ENCODE measurements around the gene CDC16. TPM values are rescaled to one million over a fixed set of nuclear protein-coding genes. Genes with fewer than 3 reads are reported as not detected.

The CDC16 gene
- total and polyA plus RNA-seq, 2 of the 13 experiments (the other 11 are each of a cell fraction or from before 2014, with no cell fraction given) = 24.2 to 60.9 TPM

DNA sequence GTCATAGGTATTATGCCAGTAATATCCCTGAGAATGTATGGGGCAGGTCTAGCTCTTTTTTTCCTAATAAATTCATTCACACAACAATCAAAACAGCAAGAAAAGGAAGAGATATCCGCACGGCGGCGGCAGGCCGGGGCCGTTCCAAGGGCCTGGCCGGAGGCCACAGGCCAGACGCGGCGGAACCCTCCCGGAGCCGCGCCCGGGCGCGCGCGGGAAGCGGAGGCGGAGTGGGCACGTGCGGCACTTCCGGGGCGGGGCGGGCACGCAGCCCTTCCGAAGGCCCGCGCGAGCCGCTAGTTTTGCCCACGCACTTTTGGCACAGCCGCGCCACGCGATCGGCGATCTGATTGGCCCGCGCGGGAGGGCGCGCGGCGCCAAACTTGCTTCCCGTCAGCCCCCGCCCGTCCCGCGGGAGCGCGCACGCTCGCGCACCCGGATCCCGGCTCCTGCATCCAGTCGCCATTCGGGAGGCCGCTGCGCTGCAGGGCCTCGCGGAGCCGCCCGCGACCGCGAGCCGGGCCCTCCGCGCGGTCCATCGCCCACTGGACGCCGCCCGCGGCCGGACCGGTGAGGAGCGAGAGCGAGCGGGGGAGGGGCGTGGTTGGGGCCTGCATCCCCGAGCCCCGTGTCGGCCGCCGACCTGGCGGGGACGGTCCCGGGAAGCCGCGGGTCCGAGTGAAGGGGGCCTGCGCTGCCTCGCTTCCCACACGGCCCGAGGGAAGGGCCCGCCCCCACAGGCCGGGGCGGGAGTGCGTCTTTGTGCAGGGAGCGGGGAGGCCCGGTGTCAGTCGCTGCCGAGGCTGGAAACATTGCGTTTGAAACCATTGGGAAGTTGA lies 79.6 kb downstream of the CDC16 start, which contains the start of gene CHAMP1 (continued):
- TF ChIP-seq MTERF4 (CRISPR knock-in tag; IDR thresholded peaks at IDR 0.05) = peak; percentile 89
- 0 out of 2 replicates have a peak, but pooled peaks have one; percentile 30 for TF ChIP-seq ZNF841 (CRISPR knock-in tag; IDR thresholded peaks at IDR 0.05; ENCODE audit: borderline replicate concordance)
- TF ChIP-seq, protein P1, sequence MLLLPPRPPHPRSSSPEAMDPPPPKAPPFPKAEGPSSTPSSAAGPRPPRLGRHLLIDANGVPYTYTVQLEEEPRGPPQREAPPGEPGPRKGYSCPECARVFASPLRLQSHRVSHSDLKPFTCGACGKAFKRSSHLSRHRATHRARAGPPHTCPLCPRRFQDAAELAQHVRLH (CRISPR knock-in tag; IDR thresholded peaks at IDR 0.05; ENCODE audit: borderline replicate concordance, low read depth) = 0 out of 2 replicates have a peak, but pooled peaks have one; percentile 48
- no peak for TF ChIP-seq TCF7L2 (IDR thresholded peaks at IDR 0.05; ENCODE audit: low read depth, low read length)
- no peak for TF ChIP-seq DPF2 (CRISPR knock-in tag; IDR thresholded peaks at IDR 0.05; ENCODE audit: borderline replicate concordance, low read depth)
- TF ChIP-seq, protein P2, sequence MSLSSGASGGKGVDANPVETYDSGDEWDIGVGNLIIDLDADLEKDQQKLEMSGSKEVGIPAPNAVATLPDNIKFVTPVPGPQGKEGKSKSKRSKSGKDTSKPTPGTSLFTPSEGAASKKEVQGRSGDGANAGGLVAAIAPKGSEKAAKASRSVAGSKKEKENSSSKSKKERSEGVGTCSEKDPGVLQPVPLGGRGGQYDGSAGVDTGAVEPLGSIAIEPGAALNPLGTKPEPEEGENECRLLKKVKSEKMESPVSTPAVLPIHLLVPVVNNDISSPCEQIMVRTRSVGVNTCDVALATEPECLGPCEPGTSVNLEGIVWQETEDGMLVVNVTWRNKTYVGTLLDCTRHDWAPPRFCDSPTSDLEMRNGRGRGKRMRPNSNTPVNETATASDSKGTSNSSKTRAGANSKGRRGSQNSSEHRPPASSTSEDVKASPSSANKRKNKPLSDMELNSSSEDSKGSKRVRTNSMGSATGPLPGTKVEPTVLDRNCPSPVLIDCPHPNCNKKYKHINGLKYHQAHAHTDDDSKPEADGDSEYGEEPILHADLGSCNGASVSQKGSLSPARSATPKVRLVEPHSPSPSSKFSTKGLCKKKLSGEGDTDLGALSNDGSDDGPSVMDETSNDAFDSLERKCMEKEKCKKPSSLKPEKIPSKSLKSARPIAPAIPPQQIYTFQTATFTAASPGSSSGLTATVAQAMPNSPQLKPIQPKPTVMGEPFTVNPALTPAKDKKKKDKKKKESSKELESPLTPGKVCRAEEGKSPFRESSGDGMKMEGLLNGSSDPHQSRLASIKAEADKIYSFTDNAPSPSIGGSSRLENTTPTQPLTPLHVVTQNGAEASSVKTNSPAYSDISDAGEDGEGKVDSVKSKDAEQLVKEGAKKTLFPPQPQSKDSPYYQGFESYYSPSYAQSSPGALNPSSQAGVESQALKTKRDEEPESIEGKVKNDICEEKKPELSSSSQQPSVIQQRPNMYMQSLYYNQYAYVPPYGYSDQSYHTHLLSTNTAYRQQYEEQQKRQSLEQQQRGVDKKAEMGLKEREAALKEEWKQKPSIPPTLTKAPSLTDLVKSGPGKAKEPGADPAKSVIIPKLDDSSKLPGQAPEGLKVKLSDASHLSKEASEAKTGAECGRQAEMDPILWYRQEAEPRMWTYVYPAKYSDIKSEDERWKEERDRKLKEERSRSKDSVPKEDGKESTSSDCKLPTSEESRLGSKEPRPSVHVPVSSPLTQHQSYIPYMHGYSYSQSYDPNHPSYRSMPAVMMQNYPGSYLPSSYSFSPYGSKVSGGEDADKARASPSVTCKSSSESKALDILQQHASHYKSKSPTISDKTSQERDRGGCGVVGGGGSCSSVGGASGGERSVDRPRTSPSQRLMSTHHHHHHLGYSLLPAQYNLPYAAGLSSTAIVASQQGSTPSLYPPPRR (CRISPR knock-in tag; IDR thresholded peaks at IDR 0.05; ENCODE audit: borderline replicate concordance) = no peak
- no peak for TF ChIP-seq HMG20A (CRISPR knock-in tag; IDR thresholded peaks at IDR 0.05; ENCODE audit: borderline replicate concordance)
- TF ChIP-seq ZBTB46 (CRISPR knock-in tag; IDR thresholded peaks at IDR 0.05; ENCODE audit: borderline replicate concordance) = no peak
- peak; percentile 89 for TF ChIP-seq HOXA3 (CRISPR knock-in tag; IDR thresholded peaks at IDR 0.05)
- no peak for TF ChIP-seq ZNF382 (CRISPR knock-in tag; IDR thresholded peaks at IDR 0.05; ENCODE audit: borderline replicate concordance)
- no peak for TF ChIP-seq MYNN (CRISPR knock-in tag; IDR thresholded peaks at IDR 0.05; ENCODE audit: low read depth)
- TF ChIP-seq ZNF12 (CRISPR knock-in tag; IDR thresholded peaks at IDR 0.05) = no peak
- 0 out of 2 replicates have a peak, but pooled peaks have one; percentile 63 for TF ChIP-seq ZNF670 (CRISPR knock-in tag; IDR thresholded peaks at IDR 0.05; ENCODE audit: borderline replicate concordance)
- no peak for TF ChIP-seq ZNF292 (CRISPR knock-in tag; IDR thresholded peaks at IDR 0.05; ENCODE audit: borderline replicate concordance, low read depth)
- TF ChIP-seq SP1 (IDR thresholded peaks at IDR 0.05) = no peak
- TF ChIP-seq SP1 (CRISPR knock-in tag; IDR thresholded peaks at IDR 0.05) = no peak
- no peak for TF ChIP-seq ZNF530 (CRISPR knock-in tag; IDR thresholded peaks at IDR 0.05; ENCODE audit: low read depth)
